GM23248 (cell line): ENCODE measurements around the gene CNTN1.

ENCODE experiments used
- EZH2 ChIP-seq: fragments of 200-600 bp; sonication (generic); IDR thresholded peaks from 2 replicates; pipeline ENCODE4 v1.6.1; 2018; ENCODE audit warnings: antibody characterized with exemption, mild to moderate bottlenecking; ENCODE audit not compliant: insufficient read depth, poor library complexity, severe bottlenecking
- EZH2phosphoT487 ChIP-seq: fragments of 200-600 bp; sonication (generic); IDR thresholded peaks from 2 replicates; pipeline ENCODE4 v1.6.1; 2018; ENCODE audit warnings: antibody characterized with exemption, moderate library complexity, mild to moderate bottlenecking, low read depth; ENCODE audit not compliant: insufficient read depth

GRCh38 chr12:41014643-41015020 lies 322.4 kb downstream of the CNTN1 start:
- TF ChIP-seq EZH2 (no peak), EZH2phosphoT487 (no peak)
